Rectal smooth muscle tissue (tissue), 1 donor: Measurements from ENCODE around the gene AGT.
A peak's percentile ranks its signal among the peaks of the same experiment; 100 is the strongest.

Experiments used
- H3K27ac ChIP-seq: one replicate; pipeline ENCODE4 v1.7.0; 2013; ENCODE audit warnings: low read depth, low read length, inconsistent platforms
- H3K27me3 ChIP-seq: one replicate; pipeline ENCODE4 v1.7.0; 2013; ENCODE audit warnings: low read length; ENCODE audit not compliant: control insufficient read depth, insufficient read depth
- H3K36me3 ChIP-seq: one replicate; pipeline ENCODE4 v1.7.0; 2013; ENCODE audit warnings: low read length; ENCODE audit not compliant: control insufficient read depth, insufficient read depth
- H3K4me1 ChIP-seq: one replicate; pipeline ENCODE4 v1.7.0; 2013; ENCODE audit warnings: low read length; ENCODE audit not compliant: control insufficient read depth, insufficient read depth
- H3K4me3 ChIP-seq: one replicate; pipeline ENCODE4 v1.7.0; 2013; ENCODE audit warnings: low read length
- H3K9ac ChIP-seq: one replicate; pipeline ENCODE4 v1.7.0; 2013; ENCODE audit warnings: low read length

The AGT gene

GRCh38 chr1:230750576-230750975 lies 36.7 kb upstream of the AGT start:
- H3K4me3 ChIP-seq = no peak overlapping the region
- no peak overlapping the region for H3K9ac ChIP-seq

GRCh38 chr1:230749635-230750034 lies 35.7 kb upstream of the AGT start:
- H3K9ac ChIP-seq = no peak overlapping the region
- no peaks in the 10 kb centered on the region for H3K36me3 ChIP-seq
- no peaks in the 10 kb centered on the region for H3K4me1 ChIP-seq
- no peaks in the 10 kb centered on the region for H3K27me3 ChIP-seq
- no peak overlapping the region for H3K27ac ChIP-seq
- no peak overlapping the region for H3K4me3 ChIP-seq

More at GRCh38 chr1:230750576-230750975, 36.7 kb upstream of the AGT start:
- H3K36me3 ChIP-seq = no peaks in the 10 kb centered on the region
- H3K27me3 ChIP-seq = no peaks in the 10 kb centered on the region
- no peak overlapping the region for H3K27ac ChIP-seq
- no peaks in the 10 kb centered on the region for H3K4me1 ChIP-seq

- H3K27me3 ChIP-seq = no peaks in the 10 kb centered on the region
Measured at GRCh38 chr1:230749150-230749549, 35.2 kb upstream of the AGT start.

GRCh38 chr1:230747890-230748800 lies 34.2 kb upstream of the AGT start:
- Histone ChIP-seq H3K4me1 (no peaks in the 10 kb centered on the region), H3K27ac (no peak overlapping the region), H3K27me3 (no peaks in the 10 kb centered on the region), H3K9ac (no peak overlapping the region), H3K4me3 (no peak overlapping the region), H3K36me3 (no peaks in the 10 kb centered on the region)

More at GRCh38 chr1:230749150-230749549, 35.2 kb upstream of the AGT start:
- Histone ChIP-seq H3K27ac (no peak overlapping the region), H3K4me1 (no peaks in the 10 kb centered on the region), H3K9ac (no peak overlapping the region), H3K36me3 (no peaks in the 10 kb centered on the region), H3K4me3 (no peak overlapping the region)

- Histone ChIP-seq H3K27me3 (no peaks in the 10 kb centered on the region), H3K9ac (no peak within 1 kb of the TSS), H3K27ac (no peak within 1 kb of the TSS), H3K4me3 (peak within 1 kb of the TSS; percentile 38), H3K36me3 (no peaks in the 10 kb centered on the region), H3K4me1 (no peaks in the 10 kb centered on the region)
Measured at GRCh38 chr1:230747127-230747730, 33.3 kb upstream of the AGT start, which contains the start of gene CAPN9. TSS of gene CAPN9 (plus strand) at chr1:230747388. CDS start at chr1:230747497, 109 bp downstream.

- H3K27me3 ChIP-seq = no peaks in the 10 kb centered on the region
- H3K27ac ChIP-seq = no peak overlapping the region
- no peaks in the 10 kb centered on the region for H3K4me1 ChIP-seq
- no peak overlapping the region for H3K4me3 ChIP-seq
- H3K36me3 ChIP-seq = no peaks in the 10 kb centered on the region
- no peak overlapping the region for H3K9ac ChIP-seq
Measured at GRCh38 chr1:230746617-230747016, 32.7 kb upstream of the AGT start.

GRCh38 chr1:230745071-230745470 lies 31.1 kb upstream of the AGT start:
- Histone ChIP-seq H3K4me1 (no peaks in the 10 kb centered on the region), H3K27ac (no peak overlapping the region), H3K36me3 (no peaks in the 10 kb centered on the region)

GRCh38 chr1:230744382-230744781 lies 30.5 kb upstream of the AGT start:
- no peaks in the 10 kb centered on the region for H3K36me3 ChIP-seq
- no peak overlapping the region for H3K27ac ChIP-seq
- H3K4me3 ChIP-seq = no peak overlapping the region
- no peak overlapping the region for H3K9ac ChIP-seq
- no peaks in the 10 kb centered on the region for H3K4me1 ChIP-seq
- H3K27me3 ChIP-seq = no peaks in the 10 kb centered on the region

More at GRCh38 chr1:230745071-230745470, 31.1 kb upstream of the AGT start:
- Histone ChIP-seq H3K9ac (no peak overlapping the region), H3K4me3 (no peak overlapping the region), H3K27me3 (no peaks in the 10 kb centered on the region)

- no peak overlapping the region for H3K4me3 ChIP-seq
- H3K4me1 ChIP-seq = no peaks in the 10 kb centered on the region
- no peak overlapping the region for H3K9ac ChIP-seq
- no peaks in the 10 kb centered on the region for H3K36me3 ChIP-seq
- H3K27ac ChIP-seq = no peak overlapping the region
- no peaks in the 10 kb centered on the region for H3K27me3 ChIP-seq
Measured at GRCh38 chr1:230743899-230744298, 30.0 kb upstream of the AGT start.

GRCh38 chr1:230739564-230740290 lies 25.8 kb upstream of the AGT start:
- Histone ChIP-seq H3K4me3 (no peak overlapping the region), H3K36me3 (no peaks in the 10 kb centered on the region), H3K4me1 (no peaks in the 10 kb centered on the region), H3K27ac (no peak overlapping the region), H3K9ac (no peak overlapping the region), H3K27me3 (no peaks in the 10 kb centered on the region)

- H3K27ac ChIP-seq = no peak overlapping the region
- H3K36me3 ChIP-seq = no peaks in the 10 kb centered on the region
- no peaks in the 10 kb centered on the region for H3K27me3 ChIP-seq
- no peak overlapping the region for H3K4me3 ChIP-seq
- H3K9ac ChIP-seq = no peak overlapping the region
- H3K4me1 ChIP-seq = no peaks in the 10 kb centered on the region
Measured at GRCh38 chr1:230737622-230738262, 23.8 kb upstream of the AGT start.

GRCh38 chr1:230735447-230735846 lies 21.5 kb upstream of the AGT start:
- Histone ChIP-seq H3K4me1 (no peaks in the 10 kb centered on the region), H3K27me3 (no peaks in the 10 kb centered on the region), H3K36me3 (no peaks in the 10 kb centered on the region), H3K4me3 (no peak overlapping the region), H3K27ac (no peak overlapping the region), H3K9ac (no peak overlapping the region)
